Neural cell (in vitro differentiated cells): ENCODE results near the gene DMWD. TPM values are rescaled to one million over a fixed set of nuclear protein-coding genes. Genes with fewer than 3 reads are reported as not detected.

Experiments used
- H2AFZ ChIP-seq: fragments of 200-600, 300-800 bp; sonication (generic), shearing (Covaris generic); 2 replicates; pipeline ENCODE4 v1.6.0; 2014; ENCODE audit warnings: low read depth, mild to moderate bottlenecking, antibody characterized with exemption, low read length, moderate library complexity
- H3F3A ChIP-seq: fragments of 200-600 bp; shearing (Covaris generic); 2 replicates; pipeline ENCODE4 v1.6.1; 2016; ENCODE audit warnings: mild to moderate bottlenecking, moderate library complexity, mixed read lengths, antibody characterized with exemption, low read length; ENCODE audit not compliant: insufficient read depth, poor library complexity, severe bottlenecking
- H3K27ac ChIP-seq: fragments of 200-600, 300-800 bp; sonication (generic), shearing (Covaris generic); 2 replicates; pipeline ENCODE4 v1.5.1; 2014; ENCODE audit warnings: mild to moderate bottlenecking, low read length, moderate library complexity
- H3K27me3 ChIP-seq: fragments of 300-800, 200-600 bp; sonication (generic), shearing (Covaris generic); 2 replicates; pipeline ENCODE4 v1.6.0; 2014; ENCODE audit warnings: mild to moderate bottlenecking, low read depth, low read length, moderate library complexity; ENCODE audit not compliant: insufficient read depth
- H3K36me3 ChIP-seq: fragments of 300-800, 200-600 bp; sonication (generic), shearing (Covaris generic); 2 replicates; pipeline ENCODE4 v1.5.1; 2014; ENCODE audit warnings: mild to moderate bottlenecking, antibody characterized with exemption, low read length, moderate library complexity; ENCODE audit not compliant: insufficient read depth
- H3K4me2 ChIP-seq: fragments of 300-800, 200-600 bp; sonication (generic), shearing (Covaris generic); 2 replicates; pipeline ENCODE4 v1.6.0; 2014; ENCODE audit warnings: mild to moderate bottlenecking, low read length
- H3K4me3 ChIP-seq: fragments of 300-800, 200-600 bp; sonication (generic), shearing (Covaris generic); 2 replicates; pipeline ENCODE4 v1.5.1; 2014; ENCODE audit warnings: mild to moderate bottlenecking, low read length, moderate library complexity
- H3K79me2 ChIP-seq: fragments of 200-600 bp; shearing (Covaris generic); replicated peaks from 2 replicates; pipeline ENCODE4 v1.6.0; 2014; ENCODE audit warnings: mild to moderate bottlenecking, low read length, moderate library complexity; ENCODE audit not compliant: insufficient read depth
- H3K9ac ChIP-seq: fragments of 300-800, 200-600 bp; sonication (generic), shearing (Covaris generic); 2 replicates; pipeline ENCODE4 v1.6.1; 2016; ENCODE audit warnings: mild to moderate bottlenecking, low read length, mixed read lengths
- H3K9me2 ChIP-seq: fragments of 200-600 bp; shearing (Covaris generic); 2 replicates; pipeline ENCODE4 v1.6.1; 2016; ENCODE audit warnings: mild to moderate bottlenecking, low read length, mixed read lengths; ENCODE audit not compliant: insufficient read depth
- H3K9me3 ChIP-seq: fragments of 200-600, 300-800 bp; sonication (generic), shearing (Covaris generic); 2 replicates; pipeline ENCODE4 v1.6.1; 2016; ENCODE audit warnings: mild to moderate bottlenecking, mixed run types, low read length, moderate library complexity, mixed read lengths
- H4K20me1 ChIP-seq: fragments of 200-600 bp; shearing (Covaris generic); 2 replicates; pipeline ENCODE4 v1.6.1; 2016; ENCODE audit warnings: mild to moderate bottlenecking, mixed run types; ENCODE audit not compliant: insufficient read depth
- CTCF ChIP-seq: fragments of 450-650 bp; IDR thresholded peaks from 2 replicates; pipeline ENCODE4 v1.5.1; 2014; ENCODE audit warnings: antibody characterized with exemption, mild to moderate bottlenecking, moderate library complexity; ENCODE audit not compliant: poor library complexity, severe bottlenecking
- EP300 ChIP-seq: fragments of 450-650 bp; conservative IDR thresholded peaks from 2 replicates; pipeline ENCODE4 v1.6.1; 2014; ENCODE audit warnings: antibody characterized with exemption, mild to moderate bottlenecking, moderate library complexity; ENCODE audit not compliant: poor library complexity, severe bottlenecking
- EZH2 ChIP-seq: fragments of 200-600, 300-800 bp; shearing (Covaris generic), sonication (generic); IDR thresholded peaks from 2 replicates; pipeline ENCODE4 v1.6.1; 2014; ENCODE audit warnings: antibody characterized with exemption, low read length, borderline replicate concordance, mild to moderate bottlenecking; ENCODE audit not compliant: insufficient read depth, poor library complexity, severe bottlenecking
- MXI1 ChIP-seq: fragments of 450-650 bp; conservative IDR thresholded peaks from 2 replicates; pipeline ENCODE4 v1.6.1; 2014; ENCODE audit warnings: antibody characterized with exemption, mild to moderate bottlenecking; ENCODE audit not compliant: poor library complexity, severe bottlenecking
- POLR2AphosphoS5 ChIP-seq: IDR thresholded peaks from 2 replicates; pipeline ENCODE4 v1.6.1; 2012
- RAD21 ChIP-seq: fragments of 450-650 bp; conservative IDR thresholded peaks from 2 replicates; pipeline ENCODE4 v1.6.1; 2014; ENCODE audit warnings: antibody characterized with exemption, mild to moderate bottlenecking, moderate library complexity
- SMC3 ChIP-seq: fragments of 450-650 bp; conservative IDR thresholded peaks from 2 replicates; pipeline ENCODE4 v1.6.1; 2014; ENCODE audit warnings: antibody characterized with exemption, mild to moderate bottlenecking, moderate library complexity; ENCODE audit not compliant: poor library complexity
- TAF1 ChIP-seq: IDR thresholded peaks from 2 replicates; pipeline ENCODE4 v1.6.1; 2012; ENCODE audit warnings: low read depth
- polyA plus RNA-seq: library from polyadenylated mRNA; depleted of rRNA; stranded (reverse); fragments of >200 nt; gene quantifications from 2 replicates; pipeline ENCODE4 v1.2.3, GENCODE V29; 2014
- TF ChIP-seq, protein P1 (sequence below): IDR thresholded peaks from 2 replicates; pipeline ENCODE4 v1.6.1; 2012; ENCODE audit warnings: borderline replicate concordance

Gene DMWD
- polyA plus RNA-seq, 1 donor from 2014 or later, result 20.4 TPM

GRCh38 chr19:45821103-45821521 is 28.5 kb upstream of the DMWD start:
- Histone ChIP-seq H3K9ac (no peak overlapping the region), H3K4me3 (no peak overlapping the region), H3K27ac (no peak overlapping the region), H3K9me2 (no peaks in the 10 kb centered on the region), H3K79me2 (no peaks in the 10 kb centered on the region), H3K27me3 (no peaks in the 10 kb centered on the region), H4K20me1 (no peaks in the 10 kb centered on the region), H3K4me2 (no peak overlapping the region), H3K36me3 (no peaks in the 10 kb centered on the region), H2AFZ (no peak overlapping the region), H3F3A (no peaks in the 10 kb centered on the region), H3K9me3 (no peaks in the 10 kb centered on the region)
- no peak for TF ChIP-seq EZH2
- no peak for TF ChIP-seq CTCF
- no peak for TF ChIP-seq EP300
- no peak for TF ChIP-seq MXI1
- TF ChIP-seq RAD21, result no peak
- TF ChIP-seq, protein P1, sequence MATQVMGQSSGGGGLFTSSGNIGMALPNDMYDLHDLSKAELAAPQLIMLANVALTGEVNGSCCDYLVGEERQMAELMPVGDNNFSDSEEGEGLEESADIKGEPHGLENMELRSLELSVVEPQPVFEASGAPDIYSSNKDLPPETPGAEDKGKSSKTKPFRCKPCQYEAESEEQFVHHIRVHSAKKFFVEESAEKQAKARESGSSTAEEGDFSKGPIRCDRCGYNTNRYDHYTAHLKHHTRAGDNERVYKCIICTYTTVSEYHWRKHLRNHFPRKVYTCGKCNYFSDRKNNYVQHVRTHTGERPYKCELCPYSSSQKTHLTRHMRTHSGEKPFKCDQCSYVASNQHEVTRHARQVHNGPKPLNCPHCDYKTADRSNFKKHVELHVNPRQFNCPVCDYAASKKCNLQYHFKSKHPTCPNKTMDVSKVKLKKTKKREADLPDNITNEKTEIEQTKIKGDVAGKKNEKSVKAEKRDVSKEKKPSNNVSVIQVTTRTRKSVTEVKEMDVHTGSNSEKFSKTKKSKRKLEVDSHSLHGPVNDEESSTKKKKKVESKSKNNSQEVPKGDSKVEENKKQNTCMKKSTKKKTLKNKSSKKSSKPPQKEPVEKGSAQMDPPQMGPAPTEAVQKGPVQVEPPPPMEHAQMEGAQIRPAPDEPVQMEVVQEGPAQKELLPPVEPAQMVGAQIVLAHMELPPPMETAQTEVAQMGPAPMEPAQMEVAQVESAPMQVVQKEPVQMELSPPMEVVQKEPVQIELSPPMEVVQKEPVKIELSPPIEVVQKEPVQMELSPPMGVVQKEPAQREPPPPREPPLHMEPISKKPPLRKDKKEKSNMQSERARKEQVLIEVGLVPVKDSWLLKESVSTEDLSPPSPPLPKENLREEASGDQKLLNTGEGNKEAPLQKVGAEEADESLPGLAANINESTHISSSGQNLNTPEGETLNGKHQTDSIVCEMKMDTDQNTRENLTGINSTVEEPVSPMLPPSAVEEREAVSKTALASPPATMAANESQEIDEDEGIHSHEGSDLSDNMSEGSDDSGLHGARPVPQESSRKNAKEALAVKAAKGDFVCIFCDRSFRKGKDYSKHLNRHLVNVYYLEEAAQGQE, result no peak
- TF ChIP-seq SMC3, result no peak
- TF ChIP-seq POLR2AphosphoS5, result no peak
- no peak for TF ChIP-seq TAF1

DNA sequence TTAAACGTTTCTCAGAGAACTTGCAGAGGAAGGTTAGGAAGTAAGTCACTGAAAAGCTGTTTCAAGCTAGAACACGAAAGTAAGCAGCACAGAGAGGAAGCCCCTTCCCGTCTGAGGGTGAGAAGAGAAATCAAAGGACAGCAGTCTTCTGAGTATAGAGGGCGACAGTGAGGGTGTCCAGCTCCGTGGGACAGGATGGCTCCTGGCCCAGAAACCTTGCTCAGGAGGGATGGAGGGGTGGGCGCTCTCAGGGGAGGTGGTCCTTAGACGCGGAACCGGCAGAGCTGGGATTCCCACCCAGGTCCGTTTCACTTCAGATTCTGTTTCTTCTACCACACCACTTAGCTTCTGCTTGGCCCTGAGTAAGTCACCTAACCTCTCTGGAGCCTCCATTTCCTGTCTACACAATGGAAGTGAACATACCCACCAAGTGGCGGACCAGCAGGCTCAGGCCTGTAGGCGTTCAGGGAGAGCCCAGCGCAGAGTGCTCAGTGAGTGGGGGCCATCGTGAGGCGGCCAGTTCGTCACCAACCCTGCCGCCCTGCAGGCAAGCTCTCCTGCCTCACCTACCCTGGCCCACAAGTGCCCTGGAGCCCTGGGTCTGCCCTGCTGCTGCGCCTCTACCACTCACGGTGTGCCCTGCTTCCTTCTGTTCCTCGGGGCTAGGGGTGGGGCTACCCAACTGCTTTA is 27.9 kb upstream of the DMWD start:
- no peaks in the 10 kb centered on the region for H3K9me2 ChIP-seq
- H3K9ac ChIP-seq, result no peak overlapping the region
- no peaks in the 10 kb centered on the region for H3K36me3 ChIP-seq

More for the DNA sequence above, 27.9 kb upstream of the DMWD start:
- Histone ChIP-seq H3K27ac (no peak overlapping the region), H3K4me2 (no peak overlapping the region), H3F3A (no peaks in the 10 kb centered on the region), H2AFZ (no peak overlapping the region), H3K4me3 (no peak overlapping the region), H3K27me3 (no peaks in the 10 kb centered on the region), H4K20me1 (no peaks in the 10 kb centered on the region), H3K79me2 (no peaks in the 10 kb centered on the region), H3K9me3 (no peaks in the 10 kb centered on the region)
- TF ChIP-seq MXI1 (no peak), TAF1 (no peak), SMC3 (no peak), EP300 (no peak), POLR2AphosphoS5 (no peak), EZH2 (no peak), CTCF (no peak), RAD21 (no peak)
- TF ChIP-seq, protein P1, result no peak
